GM21737 (cell line): Measurements from ENCODE around the gene NLRP6.
"Not testable (repeated sequence)": the region's sequence is repeated elsewhere in the genome, so short reads cannot be mapped to it uniquely, and the experiment has no call there.

Source experiments
- ATAC-seq: cut with Tn5 transposase; IDR thresholded peaks from one replicate; pipeline ENCODE4 v1.9.1; 2021; ENCODE audit warnings: mild to moderate bottlenecking, moderate library complexity; ENCODE audit not compliant: unreplicated experiment

Gene NLRP6

DNA sequence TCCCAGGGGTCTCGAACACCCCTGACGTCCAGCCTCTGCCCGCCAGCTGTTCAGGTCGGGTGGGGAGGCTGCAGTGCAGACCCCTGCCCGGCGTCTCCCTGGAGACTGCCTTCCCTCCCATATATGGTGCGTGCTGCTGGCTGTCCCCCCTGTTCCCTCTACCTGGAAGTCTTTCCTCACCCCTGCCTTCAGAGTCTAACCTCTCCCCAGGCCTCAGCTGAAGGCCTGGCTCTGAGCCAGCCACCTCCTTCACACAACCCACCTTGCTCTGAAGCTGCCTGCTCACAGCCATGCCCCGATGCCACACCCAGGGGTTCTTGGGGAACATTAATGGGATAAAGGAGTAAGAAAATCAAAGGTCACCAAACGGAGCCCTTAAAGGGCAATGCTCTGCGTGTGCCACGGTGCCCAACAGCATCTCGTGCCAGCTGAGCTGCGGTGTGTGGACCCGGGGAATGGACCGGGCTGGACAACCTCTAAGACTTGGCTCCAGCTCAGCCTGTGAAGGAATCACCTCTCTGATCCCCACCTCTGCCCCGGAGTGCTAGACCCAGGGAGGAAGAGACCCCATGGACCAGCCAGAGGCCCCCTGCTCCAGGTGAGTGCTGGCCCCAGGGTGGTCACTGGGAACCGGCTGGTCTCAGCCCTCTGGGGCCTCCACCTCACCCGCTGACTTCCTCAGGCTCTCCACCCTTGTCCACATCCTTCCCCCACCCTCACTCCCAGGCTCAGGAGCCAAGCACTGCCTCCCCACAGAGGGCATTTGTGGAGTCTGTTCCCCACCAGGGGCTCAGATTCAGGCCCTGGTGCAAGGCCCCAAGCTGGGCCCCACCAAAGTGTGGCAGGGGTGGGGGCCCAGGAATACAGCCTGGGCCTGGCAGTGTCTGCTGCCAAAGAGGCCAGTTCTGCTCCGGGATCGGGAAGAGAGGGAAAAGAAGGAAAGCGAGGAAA, at the start of gene NLRP6:
TSS of gene NLRP6 (plus strand) at position 407 of the 951 bp plus-strand sequence. CDS start at position 570, 163 bp downstream.
- no peak for ATAC-seq

DNA sequence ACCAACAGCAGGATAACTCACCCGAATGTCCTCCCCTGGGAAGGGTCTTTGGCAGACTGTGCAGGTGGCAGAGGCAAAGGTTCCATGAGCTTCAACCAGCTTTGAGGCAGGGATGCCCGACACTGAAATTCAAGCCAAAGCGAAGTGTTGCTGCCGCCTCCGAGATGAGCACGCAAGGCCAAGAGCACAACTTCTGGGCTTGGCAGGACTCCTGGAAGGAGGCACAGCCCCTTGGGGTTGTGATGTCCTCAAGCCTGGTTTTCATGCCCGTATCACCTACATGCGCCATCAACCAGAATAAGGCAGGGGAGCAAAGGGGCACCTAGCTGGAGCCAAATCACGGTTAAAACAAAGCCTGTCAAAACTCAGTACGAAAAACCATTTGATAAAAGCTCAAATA, 47.8 kb upstream of the NLRP6 start:
- no peak for ATAC-seq

DNA sequence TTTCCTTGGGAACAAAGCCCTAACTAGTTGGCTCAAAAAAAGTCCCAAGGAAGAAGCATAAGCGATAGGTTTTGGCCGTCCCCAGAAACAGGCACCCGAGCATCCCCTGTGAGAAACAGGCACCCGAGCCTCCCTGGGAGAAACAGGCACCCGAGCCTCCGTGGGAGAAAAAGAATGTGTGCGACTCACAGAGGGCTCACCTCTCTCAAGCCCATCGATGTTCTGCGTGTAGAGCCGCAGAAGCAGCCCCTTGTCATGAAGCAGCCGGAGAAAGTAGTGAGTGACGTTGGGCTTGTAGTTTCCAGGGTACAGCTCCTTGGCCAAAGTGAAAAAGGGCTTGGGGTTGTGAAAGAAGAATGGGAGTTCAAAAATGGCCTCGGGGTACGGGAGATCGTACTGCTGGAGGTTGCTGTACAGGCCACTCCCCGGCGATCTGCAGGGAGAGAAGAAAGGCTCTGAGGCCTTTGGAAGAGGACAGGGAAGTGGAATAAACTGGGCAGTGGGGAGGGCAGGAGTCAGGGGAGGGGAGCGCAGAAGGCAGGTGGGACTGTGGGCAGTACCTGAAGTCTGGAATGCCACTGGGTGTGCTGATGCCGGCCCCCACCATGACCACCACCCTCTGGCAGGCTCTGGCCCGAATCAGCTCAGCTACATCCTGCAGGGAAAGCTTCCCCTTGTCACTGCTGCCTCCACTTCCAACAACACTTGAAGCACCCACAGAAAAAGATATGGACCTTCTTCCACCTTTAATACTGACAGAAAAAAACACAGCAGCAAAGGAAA, 45.2 kb upstream of the NLRP6 start:
- no peak for ATAC-seq

DNA sequence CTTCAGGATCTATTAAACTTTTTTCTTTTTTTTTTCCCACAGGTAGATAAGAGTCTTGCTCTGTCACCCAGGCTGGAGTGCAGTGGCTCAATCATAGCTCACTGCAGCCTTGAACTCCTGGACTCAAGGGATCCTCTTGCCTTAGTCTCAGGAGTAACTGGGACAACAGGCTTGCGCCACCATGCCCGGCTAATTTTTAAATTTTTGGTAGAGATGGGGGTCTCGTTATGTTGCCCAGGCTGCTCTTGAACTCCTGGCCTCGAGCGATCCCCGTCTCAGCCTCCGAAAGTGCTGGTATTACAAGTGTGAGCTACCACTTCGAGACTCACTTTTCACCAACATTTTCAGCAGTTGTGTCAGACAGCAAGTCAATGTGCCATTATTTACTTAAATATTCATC, 43.0 kb upstream of the NLRP6 start:
- no peak for ATAC-seq

DNA sequence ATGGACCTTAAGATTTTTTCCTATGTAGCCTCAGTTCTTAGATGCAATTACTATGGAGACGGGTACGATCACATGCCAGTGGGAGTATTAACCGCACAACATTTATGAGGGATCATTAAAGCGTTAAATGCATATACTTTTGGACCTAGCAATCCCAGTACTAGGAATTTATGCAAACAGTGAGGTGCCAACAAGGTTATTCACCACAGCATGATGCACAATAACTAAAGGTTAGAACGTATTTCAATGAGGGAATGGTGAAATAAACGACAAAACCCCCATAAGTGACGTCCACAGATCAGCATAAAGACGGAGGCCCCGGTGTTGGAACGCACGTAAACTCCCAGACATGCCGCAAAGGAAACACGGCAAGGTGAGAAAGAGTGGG, 42.6 kb upstream of the NLRP6 start:
- ATAC-seq, result peak; percentile 7

DNA sequence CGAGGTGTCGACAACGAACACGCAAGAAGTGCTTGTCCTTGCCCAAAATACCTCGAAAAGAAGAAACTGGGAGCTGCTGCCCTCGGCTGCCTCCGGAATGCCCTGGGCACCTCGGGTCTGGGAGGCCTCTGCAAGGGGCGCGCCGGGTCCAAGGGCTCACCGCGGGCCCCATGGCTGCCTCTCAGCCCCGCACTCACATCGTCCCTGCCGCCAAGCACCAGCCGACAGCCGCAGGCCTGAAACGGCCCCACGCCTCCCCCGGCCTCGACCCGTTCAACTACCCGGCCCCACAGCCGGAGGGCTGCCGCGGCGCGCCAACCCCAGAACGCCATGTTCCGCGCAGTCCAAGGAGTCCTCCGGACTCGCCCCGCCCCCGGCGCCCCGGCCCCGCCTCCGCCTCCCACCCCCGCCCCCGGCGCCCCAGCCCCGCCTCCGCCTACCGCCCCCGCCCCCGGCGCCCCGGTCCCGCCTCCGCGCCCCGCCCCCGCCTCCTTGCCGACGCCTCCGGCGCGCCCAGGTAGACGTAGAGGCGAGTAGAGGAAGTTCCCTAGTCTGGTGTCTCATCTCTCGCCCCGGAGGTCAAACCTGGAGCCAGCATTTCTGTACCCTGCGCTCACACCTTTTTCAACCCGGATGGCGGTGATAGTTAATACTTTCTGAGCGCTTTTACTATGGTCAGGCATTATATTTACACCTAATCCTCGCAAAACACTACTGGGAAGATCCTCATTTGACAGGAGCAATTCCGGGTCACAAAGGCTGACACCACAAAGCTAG, 42.0 kb upstream of the NLRP6 start, which contains the start of gene SIRT3:
TSS of gene SIRT3 (minus strand) at position 346 of the 777 bp plus-strand sequence. CDS start at position 332, 14 bp downstream.
- peak; percentile 70 for ATAC-seq

DNA sequence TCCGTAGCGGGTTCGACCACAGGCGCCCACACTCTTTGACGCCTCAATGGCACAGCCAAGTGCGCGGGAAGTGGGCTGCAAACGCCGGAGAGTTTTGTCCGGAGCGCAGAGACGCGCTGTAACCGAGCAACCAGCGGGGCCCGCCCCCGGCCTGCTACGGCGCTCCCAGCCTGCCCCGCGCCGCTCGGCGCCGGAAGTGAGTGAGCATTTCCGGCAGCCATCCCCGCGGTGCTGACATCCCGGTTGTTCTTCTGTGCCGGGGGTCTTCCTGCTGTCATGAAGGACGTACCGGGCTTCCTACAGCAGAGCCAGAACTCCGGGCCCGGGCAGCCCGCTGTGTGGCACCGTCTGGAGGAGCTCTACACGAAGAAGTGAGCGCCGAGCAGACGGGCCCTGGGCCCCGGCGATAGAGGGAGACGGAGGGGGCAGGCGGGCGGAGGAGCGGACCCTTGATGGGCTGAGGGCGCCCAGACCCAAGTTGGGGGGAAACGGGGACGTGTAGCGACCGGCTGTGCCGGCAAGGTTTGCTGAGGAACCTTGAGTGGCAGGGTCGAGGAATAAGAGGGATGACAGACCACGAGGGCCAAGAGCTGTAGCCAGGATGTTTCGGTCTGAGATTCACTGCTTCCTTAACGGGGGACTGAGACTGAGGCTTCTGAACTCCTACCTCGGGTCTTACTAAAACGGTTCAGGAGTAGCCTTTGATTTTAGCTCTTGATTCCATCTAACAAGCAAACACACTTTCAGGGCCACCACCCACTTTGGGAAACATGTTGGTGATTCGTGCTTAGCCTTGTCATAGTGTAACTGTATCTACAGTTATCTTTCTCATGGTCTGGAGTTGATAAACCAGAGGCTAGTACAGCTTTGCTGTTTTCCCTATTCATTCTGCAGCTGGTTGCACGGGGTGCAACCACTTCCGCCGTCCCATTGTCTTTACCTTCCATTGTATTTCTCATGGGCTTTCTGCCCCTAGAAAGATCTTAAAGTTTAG, 41.1 kb upstream of the NLRP6 start, which contains the start of gene PSMD13:
TSS of gene PSMD13 (plus strand) at position 203 of the 994 bp plus-strand sequence. CDS start at position 277, 74 bp downstream.
- ATAC-seq, result peak; percentile 78

DNA sequence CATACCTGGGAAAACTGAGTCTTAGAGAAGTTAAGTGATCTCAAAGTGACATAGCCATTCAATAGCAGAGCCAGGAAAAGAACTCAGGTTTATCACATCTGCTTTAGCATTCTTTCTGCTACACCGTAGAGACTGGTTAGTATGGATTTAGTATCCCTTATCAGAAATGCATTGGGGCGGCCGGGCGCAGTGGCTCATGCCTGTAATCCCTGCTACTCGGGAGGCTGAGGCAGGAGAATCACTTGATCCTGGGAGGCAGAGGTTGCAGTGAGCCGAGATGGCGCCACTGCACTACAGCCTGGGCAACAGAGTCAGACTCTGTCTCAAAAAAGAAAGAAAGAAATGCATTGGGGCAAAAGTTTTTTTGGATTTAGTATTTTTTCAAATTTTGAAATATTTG, 39.9 kb upstream of the NLRP6 start:
- ATAC-seq, result not testable (repeated sequence)

DNA sequence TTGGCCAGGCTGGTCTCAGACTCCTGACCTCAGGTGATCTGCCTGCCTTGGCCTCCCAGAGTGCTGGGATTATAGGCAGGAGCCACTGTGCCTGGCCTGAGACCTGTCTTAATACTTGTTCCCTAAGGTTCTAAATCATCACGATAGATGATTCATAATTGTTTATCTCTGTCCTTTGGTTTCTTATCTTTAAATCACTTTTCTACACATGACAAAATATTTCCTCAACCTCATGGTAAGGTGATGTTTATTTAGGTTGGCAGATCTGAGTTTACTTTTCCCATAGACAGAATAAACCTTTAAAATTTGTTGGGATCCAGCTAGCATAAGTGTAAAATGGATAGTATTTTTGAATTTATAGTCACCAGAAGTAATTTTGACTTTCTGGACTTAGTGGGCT, 37.9 kb upstream of the NLRP6 start:
- no peak for ATAC-seq

DNA sequence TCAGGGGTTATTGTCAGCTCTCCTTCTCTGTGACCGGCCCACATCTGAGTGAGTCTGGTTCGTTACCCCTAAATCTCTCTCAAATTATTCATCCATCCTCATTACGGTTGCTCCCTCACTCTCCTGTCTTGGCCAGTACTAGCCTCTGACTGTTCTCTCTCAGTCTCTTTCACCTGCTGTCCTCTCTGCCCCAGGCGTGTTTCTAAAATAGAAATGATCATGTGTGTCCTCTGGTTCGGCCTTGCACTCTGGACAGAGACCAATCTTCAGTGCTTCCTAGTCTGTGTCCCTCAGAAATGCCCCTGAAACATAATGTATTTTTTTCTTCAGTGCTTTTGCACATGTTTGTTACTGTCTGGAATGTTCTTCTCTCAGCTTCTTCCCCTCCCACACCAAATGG, 36.6 kb upstream of the NLRP6 start:
- no peak for ATAC-seq

DNA sequence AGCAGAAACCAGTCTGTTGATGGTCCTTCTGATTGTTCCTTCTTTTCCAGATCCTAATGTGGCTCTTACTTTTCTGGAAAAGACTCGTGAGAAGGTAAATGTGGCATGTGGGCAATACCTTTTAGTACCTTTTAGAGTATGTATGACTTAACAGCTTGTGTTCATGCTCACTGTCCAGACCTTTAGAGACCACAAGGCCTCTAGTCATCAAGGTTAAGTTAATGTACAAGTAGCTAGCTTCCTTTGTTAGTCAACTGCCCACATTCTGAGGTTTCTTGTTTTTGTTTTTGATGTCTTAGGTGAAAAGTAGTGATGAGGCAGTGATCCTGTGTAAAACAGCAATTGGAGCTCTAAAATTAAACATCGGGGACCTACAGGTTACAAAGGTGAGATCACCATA, 33.8 kb upstream of the NLRP6 start:
- ATAC-seq, result no peak

DNA sequence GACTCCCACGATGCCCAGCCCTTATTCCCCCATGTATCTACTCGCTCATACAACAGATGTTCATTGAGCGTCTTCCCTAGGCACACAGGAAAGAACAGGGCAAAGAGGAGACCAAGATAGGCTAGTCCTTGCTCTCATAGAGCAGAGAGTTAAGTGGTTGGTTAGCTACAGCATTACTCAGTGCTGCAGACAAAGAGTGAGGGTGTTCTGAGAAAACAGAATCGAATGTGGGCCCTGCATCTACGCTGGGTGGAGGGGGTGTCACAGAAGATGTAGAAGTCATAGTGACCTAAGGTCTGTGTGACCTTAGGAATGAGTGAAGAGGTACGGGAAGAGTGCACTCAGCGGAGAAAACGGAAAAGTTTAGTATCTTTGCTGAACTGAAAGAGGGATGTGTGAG, 29.1 kb upstream of the NLRP6 start:
- no peak for ATAC-seq

DNA sequence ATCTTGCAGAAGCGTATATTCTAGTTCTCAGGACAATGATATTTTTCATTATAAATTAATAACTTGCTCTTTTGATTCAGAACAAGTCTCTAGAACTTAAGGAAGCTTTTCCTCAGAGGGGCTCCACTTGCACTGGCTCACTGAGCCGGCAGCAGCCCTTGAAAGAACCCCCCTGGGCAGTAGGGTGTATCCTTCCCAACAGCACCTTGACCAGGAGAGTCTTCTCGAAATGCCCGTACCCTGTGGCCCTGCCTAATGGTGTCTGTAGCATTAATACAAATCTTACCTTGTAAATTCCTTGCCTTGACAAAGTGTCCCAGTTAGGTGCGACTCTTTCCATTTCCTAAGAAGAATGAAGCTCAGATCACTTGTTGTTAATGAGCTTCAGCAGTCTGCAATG, 27.9 kb upstream of the NLRP6 start:
- ATAC-seq, result no peak

DNA sequence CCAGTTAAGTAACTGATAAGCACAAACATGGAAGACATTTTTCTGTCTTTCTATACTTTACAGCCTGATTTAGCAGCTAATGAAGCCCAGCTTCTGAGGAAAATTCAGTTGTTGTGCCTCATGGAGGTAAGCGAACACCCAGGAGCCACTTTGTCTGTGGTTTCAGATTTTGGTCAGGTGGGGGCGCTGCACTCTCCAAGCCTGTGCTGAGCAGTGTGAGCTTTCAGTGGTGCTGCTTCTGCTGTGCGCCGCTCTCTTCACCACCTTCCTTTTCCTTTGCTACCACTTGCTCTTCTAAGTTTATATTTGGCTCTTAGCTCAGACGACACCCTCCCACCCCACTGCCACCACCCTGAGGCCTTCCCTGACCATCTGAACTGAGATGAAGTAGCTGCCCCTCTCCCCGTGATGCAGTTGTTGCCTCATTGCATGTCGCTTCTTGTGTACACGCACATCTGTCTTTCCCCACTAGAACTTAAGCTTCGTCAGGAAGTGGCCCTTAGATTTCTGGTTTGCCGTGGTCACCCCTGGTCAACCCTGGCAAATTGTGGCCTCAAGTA, 27.4 kb upstream of the NLRP6 start:
- ATAC-seq, result no peak

DNA sequence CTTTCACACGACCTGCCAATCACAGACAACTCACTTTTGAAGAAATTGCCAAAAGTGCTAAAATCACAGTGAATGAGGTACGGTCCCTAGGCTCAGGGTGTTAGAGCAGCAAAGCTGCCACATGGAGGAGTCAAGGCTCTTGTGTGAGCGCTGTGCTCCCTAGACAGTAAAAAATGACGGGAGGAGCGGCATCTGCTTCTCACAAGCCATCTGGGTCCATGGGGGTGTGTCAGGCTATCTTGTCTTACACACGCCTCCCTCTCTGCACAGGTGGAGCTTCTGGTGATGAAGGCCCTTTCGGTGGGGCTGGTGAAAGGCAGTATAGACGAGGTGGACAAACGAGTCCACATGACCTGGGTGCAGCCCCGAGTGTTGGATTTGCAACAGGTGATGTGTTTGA, 26.7 kb upstream of the NLRP6 start:
- no peak for ATAC-seq

DNA sequence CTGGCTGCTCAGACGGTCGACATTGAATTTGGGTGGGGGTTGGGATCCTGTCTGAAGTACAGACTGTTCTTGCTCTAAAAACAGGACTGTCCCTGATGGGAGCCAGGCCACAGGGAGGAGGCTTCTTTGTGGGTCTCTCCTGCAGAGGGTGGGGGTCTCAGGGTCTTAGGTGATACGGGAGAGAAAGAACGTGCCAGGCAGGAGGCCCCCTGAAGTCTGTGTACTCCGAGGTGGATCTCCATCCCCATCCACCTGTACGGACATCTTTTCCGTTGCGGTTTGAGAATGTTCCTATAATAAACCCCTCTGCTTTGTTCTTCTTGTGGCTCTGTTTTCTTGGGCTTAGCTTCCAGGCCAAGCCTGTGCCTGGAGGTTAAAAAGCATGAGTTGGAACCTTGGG, 25.5 kb upstream of the NLRP6 start:
- no peak for ATAC-seq

DNA sequence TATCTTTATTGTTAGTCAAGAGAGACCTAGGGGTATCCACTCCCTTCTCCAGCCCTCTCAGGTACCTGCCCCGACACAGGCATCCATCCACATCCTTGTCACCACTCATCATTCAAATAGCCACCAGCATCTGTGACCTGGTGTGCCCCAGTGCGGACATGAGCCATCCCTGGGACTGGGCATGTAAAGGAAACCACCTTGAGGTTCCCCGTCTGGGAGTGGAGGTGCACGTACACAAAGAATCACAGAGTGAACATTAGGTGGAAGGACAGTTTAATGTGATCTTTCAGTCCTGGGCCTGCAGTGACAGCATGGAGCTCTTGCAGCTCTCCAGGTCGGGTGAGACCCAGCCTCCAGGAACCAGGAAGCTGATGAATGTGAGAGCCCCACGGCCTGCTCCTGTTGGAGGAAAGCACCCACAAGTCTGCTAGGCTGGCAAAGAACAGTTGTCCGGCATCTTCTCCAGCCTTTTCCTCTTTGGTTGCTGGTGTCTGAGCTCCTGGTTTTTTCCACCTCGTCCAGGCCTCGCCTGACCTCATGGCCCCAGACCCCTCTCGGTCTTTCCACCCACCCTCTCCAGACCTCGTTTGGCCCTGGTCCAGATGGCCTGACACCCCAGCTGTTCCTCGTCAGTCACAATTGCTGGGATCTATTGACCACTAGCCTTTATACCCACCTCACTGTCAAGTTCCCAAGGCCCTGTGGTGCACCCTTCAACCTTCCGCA, 24.9 kb upstream of the NLRP6 start:
- ATAC-seq, result no peak

DNA sequence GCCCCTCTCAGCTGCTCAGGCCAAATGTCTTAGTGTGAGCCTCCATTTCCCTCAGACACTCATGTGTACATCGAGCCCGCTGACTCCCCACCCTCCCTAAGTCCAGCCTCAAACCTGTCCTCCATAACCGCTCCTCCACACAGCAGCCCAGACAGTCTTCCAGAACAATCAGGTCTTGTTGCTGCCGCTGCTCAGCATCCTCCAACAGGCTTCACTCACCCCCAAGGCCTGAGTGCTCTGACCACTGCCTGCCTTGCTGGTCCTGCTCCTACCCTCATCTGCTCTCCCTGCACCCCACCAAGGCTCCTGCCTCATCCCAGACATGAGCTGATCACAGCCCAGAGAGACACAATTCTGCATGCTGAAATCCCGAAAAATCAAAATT, 24.3 kb upstream of the NLRP6 start:
- no peak for ATAC-seq

DNA sequence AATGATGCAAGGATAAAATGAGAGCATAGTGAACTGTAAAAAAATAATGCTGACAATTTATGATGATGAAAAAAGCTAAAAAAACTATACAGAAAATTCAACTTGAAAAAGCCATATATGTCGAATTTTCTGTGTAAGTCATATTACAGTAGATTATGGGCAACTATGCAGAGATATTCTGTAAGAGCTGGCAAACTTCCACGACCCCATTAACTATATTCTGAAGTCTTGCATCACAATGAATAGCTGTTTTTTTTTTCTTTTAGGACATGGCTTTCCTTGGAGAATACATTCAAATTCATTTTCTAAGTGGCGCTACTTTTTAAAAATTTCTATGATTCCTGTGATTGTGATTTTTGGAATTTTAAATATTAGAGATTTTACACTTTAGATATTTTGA, 23.0 kb upstream of the NLRP6 start:
- no peak for ATAC-seq
